SU-DHL-6 (cell line): Measurements from ENCODE around the gene SH3RF1.

Source experiments
- H2AFZ ChIP-seq: fragments of 200-600 bp; sonication (generic); 2 replicates; pipeline ENCODE4 v1.6.1; 2014; ENCODE audit warnings: low read depth, mild to moderate bottlenecking, moderate library complexity, mixed read lengths, antibody characterized with exemption, low read length; ENCODE audit not compliant: severe bottlenecking
- H3F3A ChIP-seq: fragments of 200-600 bp; shearing (Covaris generic); 2 replicates; pipeline ENCODE4 v1.6.0; 2016; ENCODE audit warnings: antibody characterized with exemption, mild to moderate bottlenecking; ENCODE audit not compliant: insufficient read depth
- H3K27ac ChIP-seq: fragments of 200-600 bp; sonication (generic); 2 replicates; pipeline ENCODE4 v1.5.1; 2016; ENCODE audit warnings: low read depth, mild to moderate bottlenecking, low read length, moderate library complexity, mixed read lengths
- H3K27me3 ChIP-seq: fragments of 200-600 bp; sonication (generic), shearing (Covaris generic); 2 replicates; pipeline ENCODE4 v1.6.0; 2014; ENCODE audit warnings: mild to moderate bottlenecking, low read length
- H3K36me3 ChIP-seq: fragments of 200-600 bp; sonication (generic); 2 replicates; pipeline ENCODE4 v1.6.1; 2014; ENCODE audit warnings: mild to moderate bottlenecking, low read length, mixed read lengths
- H3K4me2 ChIP-seq: fragments of 300-600, 200-600 bp; shearing (Covaris generic), sonication (generic); 2 replicates; pipeline ENCODE4 v1.6.0; 2014; ENCODE audit warnings: low read length, low read depth, mild to moderate bottlenecking; ENCODE audit not compliant: poor library complexity, severe bottlenecking
- H3K4me3 ChIP-seq: fragments of 200-600 bp; sonication (generic); 2 replicates; pipeline ENCODE4 v1.5.1; 2014; ENCODE audit warnings: antibody characterized with exemption, low read length, mild to moderate bottlenecking, mixed read lengths; ENCODE audit not compliant: insufficient read depth, poor library complexity, severe bottlenecking
- H3K79me2 ChIP-seq: fragments of 200-600 bp; sonication (generic); 2 replicates; pipeline ENCODE4 v1.6.1; 2014; ENCODE audit warnings: mild to moderate bottlenecking, low read length, moderate library complexity; ENCODE audit not compliant: insufficient read depth
- H3K9ac ChIP-seq: fragments of 200-600 bp; sonication (generic); 2 replicates; pipeline ENCODE4 v1.7.0; 2014; ENCODE audit warnings: mild to moderate bottlenecking, low read length
- H3K9me2 ChIP-seq: fragments of 200-600 bp; sonication (generic); replicated peaks from 2 replicates; pipeline ENCODE4 v1.6.1; 2014; ENCODE audit warnings: low read length; ENCODE audit not compliant: insufficient read depth
- H3K9me3 ChIP-seq: fragments of 200-600 bp; sonication (generic); 2 replicates; pipeline ENCODE4 v1.6.1; 2014; ENCODE audit warnings: low read length, mixed read lengths; ENCODE audit not compliant: insufficient read depth
- H4K20me1 ChIP-seq: fragments of 200-600 bp; sonication (generic); 2 replicates; pipeline ENCODE4 v1.6.1; 2014; ENCODE audit warnings: low read depth, mild to moderate bottlenecking, antibody characterized with exemption, low read length, moderate library complexity, mixed read lengths
- EZH2phosphoT487 ChIP-seq: fragments of 200-600 bp; sonication (generic), shearing (Covaris generic); conservative IDR thresholded peaks from 2 replicates; pipeline ENCODE4 v1.6.1; 2018; ENCODE audit warnings: mild to moderate bottlenecking, antibody characterized with exemption, low read length, moderate library complexity, mixed read lengths
- TF ChIP-seq, protein P1 (sequence below): fragments of 200-600 bp; sonication (generic); IDR thresholded peaks from one replicate; pipeline ENCODE4 v1.5.1; 2017; ENCODE audit warnings: antibody characterized with exemption, mild to moderate bottlenecking, low read length, moderate library complexity; ENCODE audit not compliant: insufficient read depth, poor library complexity, severe bottlenecking

The SH3RF1 gene

DNA sequence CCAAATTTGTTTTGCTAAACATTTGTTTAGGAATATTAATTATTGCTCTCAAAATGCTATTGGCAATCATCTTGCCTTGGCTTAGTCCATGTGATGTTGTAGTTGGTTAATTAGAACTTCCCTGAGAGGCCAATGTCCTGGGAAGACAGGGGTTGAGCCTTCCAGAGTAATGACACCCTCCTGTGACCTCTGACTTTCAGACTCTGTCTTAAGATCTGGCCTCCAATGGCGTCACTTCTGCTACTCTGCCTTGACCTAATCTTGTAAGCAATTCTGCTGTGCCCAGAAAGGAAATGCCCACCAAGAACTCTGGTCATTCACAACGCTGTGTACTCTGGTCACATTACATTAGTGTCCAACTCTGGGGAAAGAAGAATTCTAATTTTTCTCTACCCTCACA is 111.9 kb downstream of the SH3RF1 start:
- Histone ChIP-seq H3K36me3 (no peaks in the 10 kb centered on the region), H3F3A (no peaks in the 10 kb centered on the region), H3K9me2 (no peaks in the 10 kb centered on the region), H3K4me3 (no peak overlapping the region), H3K9ac (no peak overlapping the region), H3K4me2 (no peak overlapping the region), H2AFZ (no peak overlapping the region), H4K20me1 (no peaks in the 10 kb centered on the region), H3K27me3 (no peaks in the 10 kb centered on the region), H3K79me2 (no peaks in the 10 kb centered on the region), H3K9me3 (no peaks in the 10 kb centered on the region), H3K27ac (no peak overlapping the region)
- no peak for TF ChIP-seq EZH2phosphoT487
- TF ChIP-seq, protein P1, sequence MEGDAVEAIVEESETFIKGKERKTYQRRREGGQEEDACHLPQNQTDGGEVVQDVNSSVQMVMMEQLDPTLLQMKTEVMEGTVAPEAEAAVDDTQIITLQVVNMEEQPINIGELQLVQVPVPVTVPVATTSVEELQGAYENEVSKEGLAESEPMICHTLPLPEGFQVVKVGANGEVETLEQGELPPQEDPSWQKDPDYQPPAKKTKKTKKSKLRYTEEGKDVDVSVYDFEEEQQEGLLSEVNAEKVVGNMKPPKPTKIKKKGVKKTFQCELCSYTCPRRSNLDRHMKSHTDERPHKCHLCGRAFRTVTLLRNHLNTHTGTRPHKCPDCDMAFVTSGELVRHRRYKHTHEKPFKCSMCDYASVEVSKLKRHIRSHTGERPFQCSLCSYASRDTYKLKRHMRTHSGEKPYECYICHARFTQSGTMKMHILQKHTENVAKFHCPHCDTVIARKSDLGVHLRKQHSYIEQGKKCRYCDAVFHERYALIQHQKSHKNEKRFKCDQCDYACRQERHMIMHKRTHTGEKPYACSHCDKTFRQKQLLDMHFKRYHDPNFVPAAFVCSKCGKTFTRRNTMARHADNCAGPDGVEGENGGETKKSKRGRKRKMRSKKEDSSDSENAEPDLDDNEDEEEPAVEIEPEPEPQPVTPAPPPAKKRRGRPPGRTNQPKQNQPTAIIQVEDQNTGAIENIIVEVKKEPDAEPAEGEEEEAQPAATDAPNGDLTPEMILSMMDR, result no peak

DNA sequence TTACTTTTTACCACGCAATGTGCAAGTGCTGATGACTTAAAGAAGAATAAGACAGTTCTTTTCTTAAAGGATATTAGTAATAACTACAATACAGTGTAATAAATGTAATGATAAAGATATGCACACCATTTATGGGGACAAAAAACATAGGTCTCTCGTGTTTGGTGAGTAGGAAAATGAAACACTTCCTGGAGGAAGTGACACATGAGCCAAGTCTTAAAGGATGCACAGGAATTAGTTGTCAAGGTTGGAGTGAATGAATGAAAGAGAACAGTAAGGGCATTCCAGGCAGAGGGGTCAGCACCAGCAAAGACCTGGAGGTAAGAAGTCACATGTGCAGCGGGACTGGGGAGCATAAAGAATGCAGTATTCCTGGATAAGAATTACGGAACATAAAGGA is 112.7 kb downstream of the SH3RF1 start:
- no peak overlapping the region for H3K9ac ChIP-seq
- no peak overlapping the region for H3K27ac ChIP-seq
- H3K9me3 ChIP-seq, result no peaks in the 10 kb centered on the region
- no peaks in the 10 kb centered on the region for H3K79me2 ChIP-seq
- no peaks in the 10 kb centered on the region for H3F3A ChIP-seq
- no peak overlapping the region for H2AFZ ChIP-seq
- no peaks in the 10 kb centered on the region for H3K9me2 ChIP-seq
- no peak overlapping the region for H3K4me3 ChIP-seq
- H3K4me2 ChIP-seq, result no peak overlapping the region
- H3K36me3 ChIP-seq, result no peaks in the 10 kb centered on the region
- H4K20me1 ChIP-seq, result no peaks in the 10 kb centered on the region
- H3K27me3 ChIP-seq, result no peaks in the 10 kb centered on the region
- TF ChIP-seq EZH2phosphoT487, result no peak
- TF ChIP-seq, protein P1, result no peak

DNA sequence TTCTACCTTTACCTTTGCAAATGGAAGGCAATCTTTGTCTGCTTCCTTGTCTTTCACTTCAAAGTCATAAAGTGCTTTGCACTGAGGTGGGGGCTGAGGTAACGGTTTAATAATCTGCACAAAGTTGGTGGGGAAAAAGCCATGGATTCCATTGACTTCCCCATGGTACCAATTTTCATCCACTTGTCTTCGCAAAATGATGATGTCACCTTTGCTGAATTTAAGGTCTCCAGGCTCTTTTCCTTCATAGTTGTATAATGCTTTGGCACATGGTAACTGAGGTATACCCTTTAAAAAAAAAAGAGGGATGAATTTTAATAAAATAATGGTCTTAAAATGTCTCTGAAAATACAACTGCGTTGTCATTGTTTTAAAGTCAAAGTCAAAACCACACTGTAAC is 114.4 kb downstream of the SH3RF1 start:
- Histone ChIP-seq H3K27ac (no peak overlapping the region), H4K20me1 (no peaks in the 10 kb centered on the region), H3F3A (no peaks in the 10 kb centered on the region), H3K36me3 (no peaks in the 10 kb centered on the region), H3K27me3 (no peaks in the 10 kb centered on the region), H3K9me2 (no peaks in the 10 kb centered on the region), H3K9ac (no peak overlapping the region), H3K79me2 (no peaks in the 10 kb centered on the region), H3K4me2 (no peak overlapping the region), H3K9me3 (no peaks in the 10 kb centered on the region), H3K4me3 (no peak overlapping the region), H2AFZ (no peak overlapping the region)
- TF ChIP-seq EZH2phosphoT487, result no peak
- TF ChIP-seq, protein P1, result no peak
